GM19397 (cell line): ENCODE results near the gene ZNF710.
"Not testable (repeated sequence)": the region's sequence is repeated elsewhere in the genome, so short reads cannot be mapped to it uniquely, and the experiment has no call there.

ENCODE experiments used
- ATAC-seq: cut with Tn5 transposase; IDR thresholded peaks from one replicate; pipeline ENCODE4 v1.9.1; 2021; ENCODE audit warnings: mild to moderate bottlenecking, moderate library complexity; ENCODE audit not compliant: unreplicated experiment

The ZNF710 gene

GRCh38 chr15:90101130-90101968 is 100.2 kb downstream of the ZNF710 start:
- ATAC-seq = peak; percentile 15

GRCh38 chr15:90101969-90102890 is 101.1 kb downstream of the ZNF710 start, which contains the start of gene IDH2:
TSS of gene IDH2 (minus strand) at chr15:90102468. CDS start at chr15:90102390, 78 bp downstream.
- peak; percentile 75 for ATAC-seq

- ATAC-seq = no peak
Observed at GRCh38 chr15:90103701-90104329, 102.7 kb downstream of the ZNF710 start.

GRCh38 chr15:90104551-90104950 is 103.4 kb downstream of the ZNF710 start:
- no peak for ATAC-seq

GRCh38 chr15:90105521-90105920 is 104.4 kb downstream of the ZNF710 start:
- ATAC-seq = no peak

- no peak for ATAC-seq
Observed at GRCh38 chr15:90106522-90107117, 105.5 kb downstream of the ZNF710 start.

GRCh38 chr15:90108038-90108437 is 106.9 kb downstream of the ZNF710 start:
- ATAC-seq = not testable (repeated sequence)

GRCh38 chr15:90109163-90109751 is 108.1 kb downstream of the ZNF710 start:
- not testable (repeated sequence) for ATAC-seq

GRCh38 chr15:90113166-90113565 is 112.0 kb downstream of the ZNF710 start:
- ATAC-seq = no peak

GRCh38 chr15:90114451-90114901 is 113.4 kb downstream of the ZNF710 start:
- ATAC-seq = no peak

- no peak for ATAC-seq
Observed at GRCh38 chr15:90115783-90116182, 114.7 kb downstream of the ZNF710 start.

GRCh38 chr15:90119367-90119766 is 118.2 kb downstream of the ZNF710 start:
- ATAC-seq = no peak

- ATAC-seq = no peak
Observed at GRCh38 chr15:90121086-90121485, 120.0 kb downstream of the ZNF710 start.

- no peak for ATAC-seq
Observed at GRCh38 chr15:90124507-90124906, 123.4 kb downstream of the ZNF710 start.

GRCh38 chr15:90126022-90126421 is 124.9 kb downstream of the ZNF710 start:
- ATAC-seq = no peak

GRCh38 chr15:90126596-90127435 is 125.7 kb downstream of the ZNF710 start:
- no peak for ATAC-seq

GRCh38 chr15:90130291-90130690 is 129.2 kb downstream of the ZNF710 start:
- no peak for ATAC-seq
